HepG2 (cell line): ENCODE results near the gene BAHCC1. TPM values are rescaled to one million over a fixed set of nuclear protein-coding genes. Genes with fewer than 3 reads are reported as not detected.
A peak's percentile ranks its signal among the peaks of the same experiment; 100 is the strongest.

Source experiments
- ATAC-seq: fragments of 200-7000 bp; cut with Tn5 transposase; 3 replicates; pipeline ENCODE4 v1.9.1; 2020; ENCODE audit warnings: mild to moderate bottlenecking, moderate library complexity
- BruUV-seq: library from RNA; stranded (reverse); fragments of 400-500 nt; replicated peaks from 2 replicates; lab custom pipeline; 2021; lab: Mats Ljungman, UMichigan
- CTCF ChIA-PET: fragments of 300-600 bp; formaldehyde crosslinking; extraction: SDS; loops from one replicate; lab custom pipeline; 2021; ENCODE audit warnings: low total read pairs, inconsistent platforms, low intra/inter-chr PET ratio; lab: Yijun Ruan, JAX
- POLR2A ChIA-PET: fragments of 350-600 bp; sonication (Branson Sonifier 250); formaldehyde crosslinking; loops from one replicate; lab custom pipeline; 2020; ENCODE audit warnings: antibody characterized with exemption, inconsistent platforms; lab: Yijun Ruan, JAX
- DNase-seq: peaks from one replicate; pipeline ENCODE4 v3.0.0-alpha.2; 2015; ENCODE audit warnings: low spot score
- FAIRE-seq: peaks from 3 replicates; lab custom pipeline; 2011; peaks lifted over from hg19 to GRCh38; lab: Jason Lieb, UNC
- H2AFZ ChIP-seq: one replicate; pipeline ENCODE4 v1.6.1; 2011; ENCODE audit warnings: low read length, inconsistent platforms
- H3K27ac ChIP-seq: fragments of 300-600 bp; 3 replicates; pipeline ENCODE4 v1.8.0; 2011; ENCODE audit warnings: mixed run types, mild to moderate bottlenecking, mixed read lengths, low read length, inconsistent platforms; ENCODE audit not compliant: insufficient read depth; ENCODE audit errors: extremely low read length
- H3K27me3 ChIP-seq, 2 experiments: fragments of 200-600 bp in 1 of 2; 2 replicates in 1 of 2; 3 replicates in 1 of 2; pipeline versions ENCODE4 v1.6.0 to v1.8.0; 2011; ENCODE audit warnings: low read length in 2 of 2, mild to moderate bottlenecking in 2 of 2, moderate library complexity in 2 of 2, inconsistent platforms in 1 of 2; ENCODE audit not compliant: insufficient read depth in 2 of 2, control insufficient read depth in 1 of 2
- H3K36me3 ChIP-seq, 2 experiments: fragments of 200-600 bp in 1 of 2; replicated peaks in 1 of 2; 2 replicates in 1 of 2; 3 replicates in 1 of 2; pipeline versions ENCODE4 v1.5.1 to v1.8.0; 2011; ENCODE audit warnings: low read length in 2 of 2, inconsistent platforms in 1 of 2; ENCODE audit not compliant: insufficient read depth in 2 of 2, control insufficient read depth in 1 of 2
- H3K4me1 ChIP-seq: 2 replicates; pipeline ENCODE4 v1.5.1; 2012; ENCODE audit warnings: low read length, inconsistent platforms; ENCODE audit not compliant: insufficient read depth
- H3K4me2 ChIP-seq: 2 replicates; pipeline ENCODE4 v1.6.0; 2011; ENCODE audit warnings: low read depth, low read length, inconsistent platforms
- H3K4me3 ChIP-seq, 3 experiments: fragments of 200-600 bp in 1 of 3; sonication (generic), shearing (Covaris generic) in 1 of 3; replicated peaks in 1 of 3; 2 replicates each; pipeline ENCODE4 v1.5.1; 2011 to 2016; ENCODE audit warnings: low read length in 3 of 3, inconsistent platforms in 2 of 3, low read depth in 2 of 3, mild to moderate bottlenecking in 2 of 3, control low read depth in 1 of 3, mixed read lengths in 1 of 3; ENCODE audit not compliant: insufficient read depth in 1 of 3
- H3K79me2 ChIP-seq: one replicate; pipeline ENCODE4 v1.6.1; 2011; ENCODE audit warnings: low read length, inconsistent platforms; ENCODE audit not compliant: insufficient read depth
- H3K9ac ChIP-seq: 2 replicates; pipeline ENCODE4 v1.6.0; 2011; ENCODE audit warnings: mild to moderate bottlenecking, low read depth, low read length, inconsistent platforms; ENCODE audit not compliant: insufficient read depth
- H3K9me3 ChIP-seq: 2 replicates; pipeline ENCODE4 v1.5.1; 2012; ENCODE audit warnings: mild to moderate bottlenecking, low read length
- H4K20me1 ChIP-seq: 2 replicates; pipeline ENCODE4 v1.6.0; 2011; ENCODE audit warnings: inconsistent platforms, mild to moderate bottlenecking, low read length, moderate library complexity; ENCODE audit not compliant: insufficient read depth
- AGO1 ChIP-seq: fragments of 200-400 bp; formaldehyde crosslinking; IDR thresholded peaks from 2 replicates; pipeline ENCODE4 v1.6.1; 2017; ENCODE audit warnings: mild to moderate bottlenecking, low read depth, low read length, moderate library complexity; ENCODE audit not compliant: poor library complexity, severe bottlenecking
- AGO2 ChIP-seq: fragments of 200-400 bp; formaldehyde crosslinking; optimal IDR thresholded peaks from 2 replicates; pipeline ENCODE3; 2017; ENCODE audit warnings: mild to moderate bottlenecking, low read depth, low read length, moderate library complexity
- E2F1 ChIP-seq: sonication (generic); formaldehyde crosslinking; IDR thresholded peaks from 2 replicates; pipeline ENCODE4 v1.5.0; 2020; ENCODE audit warnings: missing genetic modification reagents
- ELF1 ChIP-seq: sonication (generic); formaldehyde crosslinking; IDR thresholded peaks from 2 replicates; pipeline ENCODE4 v1.4.0; 2020; ENCODE audit warnings: missing genetic modification reagents
- EZH2 ChIP-seq: conservative IDR thresholded peaks from 2 replicates; pipeline ENCODE4 v1.6.1; 2012; ENCODE audit warnings: mild to moderate bottlenecking, low read depth, low read length, moderate library complexity
- HIVEP1 ChIP-seq: sonication (generic); formaldehyde crosslinking; IDR thresholded peaks from 2 replicates; pipeline ENCODE4 v1.4.0; 2020; ENCODE audit warnings: mild to moderate bottlenecking, missing genetic modification reagents
- HNRNPK ChIP-seq: fragments of 200-400 bp; formaldehyde crosslinking; IDR thresholded peaks from 2 replicates; pipeline ENCODE4 v1.6.1; 2018; ENCODE audit warnings: low read length, low read depth, moderate library complexity, mild to moderate bottlenecking; ENCODE audit not compliant: poor library complexity, severe bottlenecking
- NRL ChIP-seq: sonication (generic); formaldehyde crosslinking; IDR thresholded peaks from 2 replicates; pipeline ENCODE4 v1.5.0; 2020; ENCODE audit warnings: missing genetic modification reagents, mild to moderate bottlenecking, moderate library complexity, borderline replicate concordance
- PAF1 ChIP-seq: IDR thresholded peaks from 2 replicates; pipeline ENCODE4 v1.6.1; 2016; ENCODE audit warnings: missing genetic modification reagents, missing compliant biosample characterization
- RBFOX2 ChIP-seq: fragments of 200-400 bp; formaldehyde crosslinking; IDR thresholded peaks from 2 replicates; pipeline ENCODE4 v1.6.1; 2017; ENCODE audit warnings: low read depth, mild to moderate bottlenecking, low read length
- RBM39 ChIP-seq: fragments of 200-400 bp; formaldehyde crosslinking; IDR thresholded peaks from one replicate; pipeline ENCODE4 v1.6.1; 2018; ENCODE audit warnings: antibody characterized with exemption, mild to moderate bottlenecking, low read depth, low read length; ENCODE audit not compliant: poor library complexity, severe bottlenecking
- SPEN ChIP-seq: sonication (generic); formaldehyde crosslinking; IDR thresholded peaks from 2 replicates; pipeline ENCODE4 v1.5.1; 2020; ENCODE audit warnings: low read depth, mild to moderate bottlenecking, missing genetic modification reagents
- TAF15 ChIP-seq: fragments of 200-400 bp; formaldehyde crosslinking; IDR thresholded peaks from one replicate; pipeline ENCODE4 v1.6.1; 2018; ENCODE audit warnings: mild to moderate bottlenecking, low read depth, low read length; ENCODE audit not compliant: poor library complexity, severe bottlenecking
- TARDBP ChIP-seq: sonication (generic); formaldehyde crosslinking; IDR thresholded peaks from 2 replicates; pipeline ENCODE4 v1.8.0; 2022; ENCODE audit warnings: mild to moderate bottlenecking, missing genetic modification reagents
- ZGPAT ChIP-seq: IDR thresholded peaks from 2 replicates; pipeline ENCODE4 v1.6.1; 2016; ENCODE audit warnings: mild to moderate bottlenecking
- ZNF530 ChIP-seq: sonication (generic); formaldehyde crosslinking; IDR thresholded peaks from 2 replicates; pipeline ENCODE4 v1.5.0; 2020; ENCODE audit warnings: low read depth, mild to moderate bottlenecking, missing genetic modification reagents
- ZNF768 ChIP-seq: sonication (generic); formaldehyde crosslinking; IDR thresholded peaks from 2 replicates; pipeline ENCODE4 v1.4.0; 2020; ENCODE audit warnings: missing genetic modification reagents
- ZNF792 ChIP-seq: IDR thresholded peaks from 2 replicates; pipeline ENCODE4 v1.6.1; 2016
- WGBS: methylation state at CpG from one replicate; pipeline ENCODE4 v1.1.6; 2017; ENCODE audit warnings: low lambda C conversion rate; 5-methylcytosine and 5-hydroxymethylcytosine counted together
- in situ Hi-C: cut with HindIII; loops from 2 replicates; pipeline ENCODE4 v1.10.0; 2017; ENCODE audit warnings: low pct_unique_long_range_greater_than_20kb; ENCODE audit not compliant: extremely low pct_ligation_motif_present
- intact Hi-C: fragments of 100-400 bp; cut with micrococcal nuclease; formaldehyde crosslinking; loops from one replicate; pipeline ENCODE4 v1.10.0; 2022; ENCODE audit not compliant: unreplicated experiment
- polyA plus RNA-seq, 8 experiments: library from polyadenylated mRNA; depleted of rRNA in 3 of 8; stranded (reverse) in 7 of 8; unstranded in 1 of 8; fragments of >200 nt; fragmentation: Illumina TruSeq in 4 of 8; extraction: Trizol in 4 of 8; gene quantifications; 2 replicates each; pipeline versions ENCODE4 v1.2.1 to v1.2.3, GENCODE V29; 2011 to 2016; ENCODE audit warnings: low read depth in 4 of 8, missing spikeins in 1 of 8, mixed read lengths in 1 of 8; ENCODE audit not compliant: insufficient read depth in 1 of 8
- total RNA-seq, 5 experiments: library from RNA; depleted of rRNA; stranded (reverse); fragments of >200 nt; fragmentation: Illumina TruSeq; extraction: Trizol; gene quantifications; 2 replicates each; pipeline ENCODE4 v1.2.3, GENCODE V29; 2016; ENCODE audit warnings: low read depth in 1 of 5

Gene BAHCC1
- total and polyA plus RNA-seq, 2 of the 13 experiments (the other 11 are each of a cell fraction or from before 2014, with no cell fraction given) = 1.4 to 1.7 TPM

GRCh38 chr17:81397314-81398175, 2.3 kb downstream of the BAHCC1 start (continued):
- TF ChIP-seq TARDBP (CRISPR knock-in tag) (peak; percentile 29; the same call in 1 of the 2 replicates), ZGPAT (CRISPR knock-in tag) (peak; percentile 79), ELF1 (CRISPR knock-in tag) (peak; percentile 42; the same call in 1 of the 2 replicates)

GRCh38 chr17:81398176-81398831, 3.0 kb downstream of the BAHCC1 start:
- no TSS peak for BruUV-seq
- no peak for DNase-seq
- ATAC-seq = no peak
- intact Hi-C loops (loop anchor here (10.0 kb wide), 1 partner anchor 116 kb away; the partner anchor contains the start of gene ACTG1), in situ Hi-C loops (loop anchor here (5.0 kb wide), 1 partner anchor 91 kb away; no protein-coding TSS in a partner anchor)
- H4K20me1 ChIP-seq = peaks cover 4% of the 10 kb centered on the region
- peaks cover 25% of the 10 kb centered on the region for H3K79me2 ChIP-seq
- WGBS = 36% methylated on average over 44 of the region's 48 CpGs
- no peaks in the 10 kb centered on the region for H3K9me3 ChIP-seq
- no peaks in the 10 kb centered on the region for H3K36me3 ChIP-seq
- peak overlapping the region; percentile 90 for H3K4me2 ChIP-seq
- POLR2A ChIA-PET = interaction anchor here (0.5 to 2.0 kb wide), 15 partner anchors 13 to 943 kb away, joined by 3 to 19 read pairs (median 5); partner anchors contain the start of genes FAAP100 and SLC38A10
- H3K27ac ChIP-seq = peak overlapping the region; percentile 92
- peaks cover 3 to 59% of the 10 kb centered on the region in 2 experiments; a peak in 4 of 5 replicates for H3K27me3 ChIP-seq
- peak overlapping the region; percentile 84 for H3K9ac ChIP-seq
- H3K4me1 ChIP-seq = peaks cover 77% of the 10 kb centered on the region
- peak overlapping the region; percentile 78 to 87 (median 79) for H3K4me3 ChIP-seq
- FAIRE-seq = no peak
- no peak overlapping the region for H2AFZ ChIP-seq
- CTCF ChIA-PET = interaction anchor here (1.0 to 1.2 kb wide), 2 partner anchors 89 to 103 kb away, joined by 3 to 5 read pairs; no protein-coding TSS in a partner anchor
- TF ChIP-seq PAF1 (CRISPR knock-in tag) = no peak
- 0 out of 2 replicates have a peak, but pooled peaks have one; percentile 10 for TF ChIP-seq RBFOX2
- TF ChIP-seq ZNF792 (CRISPR knock-in tag) = 0 out of 2 replicates have a peak, but pooled peaks have one; percentile 20
- no peak for TF ChIP-seq E2F1 (CRISPR knock-in tag)
- no peak for TF ChIP-seq HIVEP1 (CRISPR knock-in tag)
- peak; percentile 22 for TF ChIP-seq AGO1
- 0 out of 2 replicates have a peak, but pooled peaks have one; percentile 43 for TF ChIP-seq NRL (CRISPR knock-in tag)
- TF ChIP-seq HNRNPK = peak; percentile 67
- peak; percentile 80 for TF ChIP-seq TAF15
- peak; percentile 69 for TF ChIP-seq AGO2
- peak; percentile 23; the same call in 1 of the 2 replicates for TF ChIP-seq ZNF768 (CRISPR knock-in tag)
- peak; percentile 87 for TF ChIP-seq RBM39
- TF ChIP-seq EZH2 = peak; percentile 83
- no peak for TF ChIP-seq SPEN (CRISPR knock-in tag)
- no peak for TF ChIP-seq ZNF530 (CRISPR knock-in tag)
